Hepatocyte (in vitro differentiated cells): Measurements from ENCODE around the gene ALG9. TPM values are rescaled to one million over a fixed set of nuclear protein-coding genes. Genes with fewer than 3 reads are reported as not detected.

Experiments
- DNase-seq: peaks from one replicate; pipeline ENCODE4 v3.0.0-alpha.2; 2016; ENCODE audit warnings: low spot score
- H2AFZ ChIP-seq: fragments of 200-600 bp; sonication (generic); 2 replicates; pipeline ENCODE4 v1.6.0; 2016; ENCODE audit warnings: antibody characterized with exemption, mild to moderate bottlenecking
- H3K27ac ChIP-seq: fragments of 200-600 bp; sonication (generic); 2 replicates; pipeline ENCODE4 v1.5.1; 2016; ENCODE audit warnings: mild to moderate bottlenecking
- H3K27me3 ChIP-seq: fragments of 200-600 bp; sonication (generic); 2 replicates; pipeline ENCODE4 v1.6.1; 2016
- H3K36me3 ChIP-seq: fragments of 200-600 bp; sonication (generic); replicated peaks from 2 replicates; pipeline ENCODE4 v1.5.1; 2016; ENCODE audit warnings: low read depth; ENCODE audit not compliant: insufficient read depth
- H3K4me1 ChIP-seq: fragments of 200-600 bp; sonication (generic); 2 replicates; pipeline ENCODE4 v1.5.1; 2016; ENCODE audit warnings: mild to moderate bottlenecking, moderate library complexity; ENCODE audit not compliant: insufficient read depth
- H3K4me2 ChIP-seq: fragments of 200-600 bp; sonication (generic); 2 replicates; pipeline ENCODE4 v1.6.0; 2016
- H3K4me3 ChIP-seq: fragments of 200-600 bp; sonication (generic); 2 replicates; pipeline ENCODE4 v1.5.1; 2016; ENCODE audit warnings: mild to moderate bottlenecking
- H3K79me2 ChIP-seq: fragments of 200-600 bp; sonication (generic); 2 replicates; pipeline ENCODE4 v1.6.0; 2017; ENCODE audit warnings: mild to moderate bottlenecking
- H3K9me2 ChIP-seq: fragments of 200-600 bp; sonication (generic); replicated peaks from 2 replicates; pipeline ENCODE4 v1.6.0; 2017; ENCODE audit warnings: mild to moderate bottlenecking; ENCODE audit not compliant: insufficient read depth
- H3K9me3 ChIP-seq: fragments of 200-600 bp; sonication (generic); 2 replicates; pipeline ENCODE4 v1.5.1; 2016; ENCODE audit warnings: low read depth, mild to moderate bottlenecking
- H4K20me1 ChIP-seq: fragments of 200-600 bp; sonication (generic); 2 replicates; pipeline ENCODE4 v1.6.0; 2016; ENCODE audit warnings: mild to moderate bottlenecking; ENCODE audit not compliant: insufficient read depth, poor library complexity, severe bottlenecking
- EZH2 ChIP-seq: fragments of 200-600 bp; sonication (generic); IDR thresholded peaks from 2 replicates; pipeline ENCODE4 v1.6.1; 2016; ENCODE audit warnings: antibody characterized with exemption, mild to moderate bottlenecking, borderline replicate concordance
- EZH2phosphoT487 ChIP-seq: fragments of 200-600 bp; sonication (generic); IDR thresholded peaks from one replicate; pipeline ENCODE4 v1.6.1; 2018; ENCODE audit warnings: antibody characterized with exemption, mild to moderate bottlenecking, low read depth, moderate library complexity; ENCODE audit not compliant: unreplicated experiment, severe bottlenecking
- WGBS: methylation state at CpG from one replicate; pipeline ENCODE4 v1.1.6; 2016; ENCODE audit warnings: low lambda C conversion rate; ENCODE audit errors: missing lambda C conversion rate; 5-methylcytosine and 5-hydroxymethylcytosine counted together
- polyA plus RNA-seq: library from polyadenylated mRNA; unstranded; fragments of >200 nt; fragmentation: Nextera tagmentation; extraction: Ambion mirVana; gene quantifications from 2 replicates; pipeline ENCODE4 v1.2.1, GENCODE V29; 2016
- total RNA-seq: library from RNA; depleted of rRNA; stranded (reverse); fragments of >200 nt; gene quantifications from 2 replicates; pipeline ENCODE4 v1.2.3, GENCODE V29; 2014
- TF ChIP-seq, protein P1 (sequence below): fragments of 200-600 bp; sonication (generic); IDR thresholded peaks from 2 replicates; pipeline ENCODE4 v1.5.1; 2016; ENCODE audit warnings: antibody characterized with exemption, mild to moderate bottlenecking; ENCODE audit not compliant: poor library complexity

The ALG9 gene
- total and polyA plus RNA-seq, 2 experiments from 2014 or later = 22.6 to 52.4 TPM

DNA sequence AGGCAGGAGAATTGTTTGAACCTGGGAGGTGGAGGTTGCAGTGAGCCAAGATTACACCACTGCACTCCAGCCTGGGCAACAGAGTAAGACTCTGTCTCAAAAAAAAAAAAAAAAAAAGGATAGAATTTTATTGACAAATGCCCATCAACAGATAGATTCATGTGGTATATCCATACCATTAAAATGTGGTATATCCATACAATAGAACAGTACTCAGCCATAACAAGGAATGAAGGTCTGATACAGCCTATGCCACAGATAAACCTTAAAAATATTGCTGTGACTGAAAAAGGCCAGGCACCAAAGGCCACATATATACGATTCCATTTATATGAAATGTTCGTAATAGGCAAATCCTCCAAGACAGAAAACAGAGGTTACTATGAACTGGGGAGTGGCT, 59.9 kb downstream of the ALG9 start:
- H3K4me3 ChIP-seq = no peak overlapping the region
- WGBS = 86% methylated on average over 2 of the region's 2 CpGs
- no peaks in the 10 kb centered on the region for H3K4me1 ChIP-seq
- no peak for TF ChIP-seq EZH2phosphoT487
- H4K20me1 ChIP-seq = no peaks in the 10 kb centered on the region
- peaks cover 4% of the 10 kb centered on the region for H3K79me2 ChIP-seq
- no peaks in the 10 kb centered on the region for H3K36me3 ChIP-seq
- H3K9me3 ChIP-seq = no peaks in the 10 kb centered on the region
- no peak for DNase-seq
- no peak overlapping the region for H3K27ac ChIP-seq
- H3K9me2 ChIP-seq = no peaks in the 10 kb centered on the region
- H2AFZ ChIP-seq = no peak overlapping the region
- no peak overlapping the region for H3K4me2 ChIP-seq
- no peaks in the 10 kb centered on the region for H3K27me3 ChIP-seq

DNA sequence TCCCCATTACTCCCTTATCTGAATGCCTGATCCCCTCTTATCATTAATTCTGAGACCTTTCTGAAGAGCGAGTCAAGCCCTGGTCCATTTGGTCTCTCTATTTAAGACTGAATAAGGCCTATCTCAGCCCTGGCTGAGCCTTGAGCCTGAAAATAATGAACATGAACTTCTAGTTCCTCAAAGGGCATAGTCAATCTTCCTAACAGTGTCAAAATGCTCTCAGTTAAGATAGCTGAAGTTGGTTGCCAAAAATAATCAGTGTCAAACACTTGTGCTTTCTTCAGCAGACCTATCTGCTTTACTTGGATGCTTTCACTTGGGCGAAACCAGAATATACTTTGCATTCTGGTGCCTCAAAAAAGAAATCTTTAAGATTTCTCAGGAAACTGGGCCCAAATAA, 62.5 kb downstream of the ALG9 start:
- 98% methylated on average over 2 of the region's 2 CpGs for WGBS

DNA sequence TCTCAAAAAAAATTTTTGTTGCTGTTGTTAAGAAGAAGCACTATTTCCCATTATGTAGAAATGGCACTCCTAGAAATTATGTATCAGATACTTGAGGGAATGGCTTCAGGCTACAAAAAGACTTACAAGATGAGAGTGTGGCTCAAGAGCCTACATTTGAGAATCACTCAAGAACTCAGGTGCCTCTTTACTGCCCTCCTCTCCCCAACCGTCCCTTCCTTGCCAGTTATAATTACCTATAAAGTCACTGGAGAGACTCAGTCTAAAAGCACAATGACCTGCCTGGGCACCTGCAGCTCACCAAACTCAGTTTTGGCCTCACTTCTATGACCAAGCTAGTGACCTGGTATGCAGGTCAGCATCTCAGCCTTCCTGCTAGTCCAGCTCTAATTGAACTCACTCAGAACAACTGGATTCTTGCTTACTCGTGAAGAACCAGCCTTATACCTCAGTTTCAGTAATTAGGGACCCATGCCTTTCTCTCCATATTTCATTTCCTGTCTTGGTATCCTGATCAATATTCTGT, 63.3 kb downstream of the ALG9 start:
- WGBS = 90% methylated on average over 2 of the region's 2 CpGs
- Histone ChIP-seq H3K9me3 (no peaks in the 10 kb centered on the region), H2AFZ (no peak overlapping the region), H3K4me1 (no peaks in the 10 kb centered on the region), H3K4me2 (no peak overlapping the region), H4K20me1 (no peaks in the 10 kb centered on the region), H3K4me3 (no peak overlapping the region), H3K79me2 (peaks cover 4% of the 10 kb centered on the region), H3K27ac (no peak overlapping the region), H3K27me3 (no peaks in the 10 kb centered on the region), H3K9me2 (no peaks in the 10 kb centered on the region), H3K36me3 (no peaks in the 10 kb centered on the region)
- DNase-seq = no peak
- TF ChIP-seq, protein P1, sequence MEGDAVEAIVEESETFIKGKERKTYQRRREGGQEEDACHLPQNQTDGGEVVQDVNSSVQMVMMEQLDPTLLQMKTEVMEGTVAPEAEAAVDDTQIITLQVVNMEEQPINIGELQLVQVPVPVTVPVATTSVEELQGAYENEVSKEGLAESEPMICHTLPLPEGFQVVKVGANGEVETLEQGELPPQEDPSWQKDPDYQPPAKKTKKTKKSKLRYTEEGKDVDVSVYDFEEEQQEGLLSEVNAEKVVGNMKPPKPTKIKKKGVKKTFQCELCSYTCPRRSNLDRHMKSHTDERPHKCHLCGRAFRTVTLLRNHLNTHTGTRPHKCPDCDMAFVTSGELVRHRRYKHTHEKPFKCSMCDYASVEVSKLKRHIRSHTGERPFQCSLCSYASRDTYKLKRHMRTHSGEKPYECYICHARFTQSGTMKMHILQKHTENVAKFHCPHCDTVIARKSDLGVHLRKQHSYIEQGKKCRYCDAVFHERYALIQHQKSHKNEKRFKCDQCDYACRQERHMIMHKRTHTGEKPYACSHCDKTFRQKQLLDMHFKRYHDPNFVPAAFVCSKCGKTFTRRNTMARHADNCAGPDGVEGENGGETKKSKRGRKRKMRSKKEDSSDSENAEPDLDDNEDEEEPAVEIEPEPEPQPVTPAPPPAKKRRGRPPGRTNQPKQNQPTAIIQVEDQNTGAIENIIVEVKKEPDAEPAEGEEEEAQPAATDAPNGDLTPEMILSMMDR = no peak
- TF ChIP-seq EZH2phosphoT487 = no peak

More for the DNA sequence above, 62.5 kb downstream of the ALG9 start:
- Histone ChIP-seq H3K9me2 (no peaks in the 10 kb centered on the region), H2AFZ (no peak overlapping the region), H3K27me3 (no peaks in the 10 kb centered on the region), H3K4me3 (no peak overlapping the region), H3K36me3 (no peaks in the 10 kb centered on the region), H3K4me2 (no peak overlapping the region), H4K20me1 (no peaks in the 10 kb centered on the region), H3K9me3 (no peaks in the 10 kb centered on the region), H3K27ac (no peak overlapping the region), H3K79me2 (peaks cover 4% of the 10 kb centered on the region), H3K4me1 (no peaks in the 10 kb centered on the region)
- DNase-seq = no peak
- TF ChIP-seq, protein P1 = no peak

DNA sequence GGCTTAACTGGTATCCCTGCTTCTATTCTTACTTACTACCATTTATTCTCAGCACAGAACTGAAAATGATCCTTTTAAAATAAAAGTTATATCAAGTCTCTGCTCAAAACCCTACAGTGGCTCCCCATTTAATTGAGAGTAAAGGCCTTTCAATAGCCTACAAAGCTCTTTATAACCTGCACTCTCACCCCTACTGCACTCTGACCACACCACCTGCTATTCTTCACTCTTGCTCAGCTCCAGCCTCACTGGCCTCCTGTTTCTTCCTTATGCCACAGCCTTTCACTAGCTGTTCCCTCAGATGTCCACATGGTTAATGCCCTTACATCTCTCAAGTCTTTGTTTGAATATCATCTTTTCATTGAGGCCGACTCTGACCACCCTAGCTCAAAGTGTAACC, 64.3 kb downstream of the ALG9 start:
- Histone ChIP-seq H3K27ac (no peak overlapping the region), H2AFZ (no peak overlapping the region)
- no peak for DNase-seq

More for the DNA sequence above, 64.3 kb downstream of the ALG9 start:
- Histone ChIP-seq H3K27me3 (no peaks in the 10 kb centered on the region), H3K9me2 (no peaks in the 10 kb centered on the region), H3K4me3 (no peak overlapping the region), H3K4me1 (no peaks in the 10 kb centered on the region), H3K36me3 (no peaks in the 10 kb centered on the region), H3K4me2 (no peak overlapping the region), H3K9me3 (no peaks in the 10 kb centered on the region), H3K79me2 (peaks cover 2% of the 10 kb centered on the region), H4K20me1 (no peaks in the 10 kb centered on the region)
- TF ChIP-seq EZH2 (no peak), EZH2phosphoT487 (no peak)
- TF ChIP-seq, protein P1 = no peak
- 95% methylated on average over 1 of the region's 1 CpG for WGBS
